CD4-positive, alpha-beta T cell treated with Interleukin-15 for 4 hours (primary cell): ENCODE data around the gene ZNF516.
A peak's percentile ranks its signal among the peaks of the same experiment; 100 is the strongest.

Source experiments
- DNase-seq: peaks from one replicate; pipeline ENCODE4 v3.0.0-alpha.2; 2020; ENCODE audit warnings: low spot score

The ZNF516 gene

DNA sequence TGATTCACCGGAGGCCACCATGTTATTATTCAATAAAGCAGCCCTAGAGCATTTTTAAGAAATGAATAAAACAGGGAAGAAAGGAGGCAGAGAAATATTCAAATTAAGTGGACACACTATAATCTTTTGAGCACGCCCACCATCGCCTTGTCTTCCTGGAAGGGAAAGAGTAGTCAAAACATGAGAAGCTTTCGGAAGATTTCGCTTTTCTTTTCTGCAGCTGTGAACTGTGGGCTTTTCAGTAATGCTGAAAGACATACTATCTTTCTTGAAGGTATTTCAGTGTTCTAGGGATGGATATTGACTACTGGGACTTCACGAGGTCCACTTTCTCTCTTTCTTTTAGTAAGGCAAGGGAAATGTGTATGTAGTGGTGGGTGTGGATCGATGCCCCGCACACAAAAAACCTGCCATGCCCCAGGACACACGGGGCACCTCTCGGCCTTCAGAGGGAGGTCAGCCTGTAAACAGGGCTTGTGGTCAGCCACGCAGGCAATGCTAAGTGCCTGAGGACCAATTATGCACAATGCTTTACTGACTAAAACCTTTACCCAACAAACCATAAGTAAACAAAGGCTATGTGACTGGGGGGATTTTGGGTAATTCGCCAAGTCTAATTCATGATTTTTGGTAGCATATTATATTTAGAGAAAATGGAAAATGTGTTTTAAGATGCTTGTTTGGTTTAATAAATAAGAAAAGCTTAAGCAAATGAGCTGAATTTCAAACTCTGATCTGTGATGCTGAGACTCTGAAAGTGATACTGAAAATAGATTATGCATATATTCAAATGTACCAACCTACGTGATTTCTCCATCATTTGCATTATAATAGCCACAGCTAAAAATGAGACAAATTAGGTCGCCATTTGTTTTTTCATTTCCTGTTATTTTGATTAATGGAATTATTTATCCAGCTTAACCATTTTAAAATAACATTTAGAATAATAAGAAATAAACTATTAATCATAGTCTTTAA is 130.5 kb downstream of the ZNF516 start:
- DNase-seq: no peak

GRCh38 chr18:76363436-76364120 is 131.5 kb downstream of the ZNF516 start:
- DNase-seq: no peak

DNA sequence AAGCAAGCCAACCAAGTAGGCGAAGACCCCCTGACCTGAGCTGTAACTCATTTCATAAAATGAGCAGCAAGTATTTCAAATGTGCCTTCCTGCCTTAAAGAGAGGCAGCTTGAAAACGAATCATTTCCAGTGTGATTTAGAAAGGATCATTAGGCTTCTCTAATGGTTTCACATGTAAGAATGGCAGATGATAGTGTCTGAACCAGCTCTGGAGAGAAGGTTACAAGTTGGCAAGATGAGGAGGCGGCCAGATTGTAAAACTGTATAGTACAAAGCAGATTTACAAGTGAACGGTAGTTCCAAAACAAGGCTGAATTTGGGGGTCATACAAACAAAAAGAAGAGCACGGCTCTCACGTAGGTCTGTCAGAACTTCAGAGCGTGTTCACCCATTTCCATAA is 132.4 kb downstream of the ZNF516 start:
- DNase-seq: no peak

DNA sequence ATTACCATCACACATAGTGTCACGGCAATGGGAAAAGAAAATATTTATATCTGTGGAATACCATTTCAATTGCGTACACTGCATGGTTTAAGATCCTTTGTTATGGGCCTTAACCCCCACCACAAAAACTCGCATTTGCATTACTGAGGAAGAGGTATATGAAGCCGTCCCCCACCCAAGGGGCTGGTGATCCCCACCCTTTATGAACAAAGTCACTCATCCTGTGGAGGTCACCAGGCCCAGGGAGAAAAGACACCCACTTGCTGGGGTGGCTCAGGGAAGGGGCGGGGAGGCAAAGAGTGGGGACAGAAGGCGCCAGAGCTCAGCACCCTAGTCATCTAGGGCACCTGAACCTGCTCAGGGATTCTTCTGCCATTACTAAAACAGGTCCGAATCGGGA is 133.8 kb downstream of the ZNF516 start:
- no peak for DNase-seq

GRCh38 chr18:76359909-76360308 is 135.1 kb downstream of the ZNF516 start:
- no peak for DNase-seq

DNA sequence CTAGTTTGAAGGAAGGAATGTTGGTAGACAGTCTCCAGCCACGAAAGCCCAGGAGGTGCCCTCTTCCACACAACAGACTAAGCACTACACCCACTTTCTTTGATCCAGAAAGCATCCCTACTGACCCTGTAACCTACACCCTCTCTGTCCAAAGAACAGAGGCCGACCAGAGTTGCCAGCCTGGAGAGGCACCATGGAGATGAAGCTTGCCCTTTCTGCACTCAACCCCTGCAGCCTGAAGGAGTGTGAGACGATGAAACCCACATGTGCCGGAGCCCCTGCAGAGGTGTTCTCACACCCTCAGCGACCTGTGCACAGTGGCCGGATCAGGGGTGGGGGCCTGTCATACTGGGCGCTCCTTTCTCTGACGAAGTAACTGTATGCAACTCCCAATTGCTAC is 136.3 kb downstream of the ZNF516 start:
- DNase-seq: no peak

GRCh38 chr18:76357585-76358260 is 137.3 kb downstream of the ZNF516 start:
- no peak for DNase-seq

- DNase-seq: no peak
These were observed 137.9 kb downstream of the ZNF516 start for GRCh38 chr18:76357174-76357573.

DNA sequence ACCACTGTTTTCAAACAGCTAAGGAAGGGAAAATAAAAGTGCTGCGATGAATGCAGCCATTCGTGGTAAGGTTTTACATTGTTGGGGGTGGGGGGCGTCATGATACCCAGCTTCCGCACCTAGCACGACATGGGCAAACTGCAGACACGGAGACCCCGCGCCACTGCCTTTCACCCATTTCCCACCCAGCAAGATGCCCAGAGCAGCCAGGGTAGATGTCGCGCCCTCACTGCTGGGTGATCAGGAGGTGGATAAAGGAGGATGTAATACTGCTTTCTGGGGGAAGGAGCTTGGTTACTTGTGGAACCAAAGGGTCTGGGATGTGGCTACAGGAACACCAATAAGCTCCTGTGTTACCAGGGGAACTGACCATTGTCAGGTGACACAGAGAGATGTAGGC is 138.4 kb downstream of the ZNF516 start:
- DNase-seq: no peak

- DNase-seq: no peak
These were observed 140.7 kb downstream of the ZNF516 start for GRCh38 chr18:76354348-76354747.

DNA sequence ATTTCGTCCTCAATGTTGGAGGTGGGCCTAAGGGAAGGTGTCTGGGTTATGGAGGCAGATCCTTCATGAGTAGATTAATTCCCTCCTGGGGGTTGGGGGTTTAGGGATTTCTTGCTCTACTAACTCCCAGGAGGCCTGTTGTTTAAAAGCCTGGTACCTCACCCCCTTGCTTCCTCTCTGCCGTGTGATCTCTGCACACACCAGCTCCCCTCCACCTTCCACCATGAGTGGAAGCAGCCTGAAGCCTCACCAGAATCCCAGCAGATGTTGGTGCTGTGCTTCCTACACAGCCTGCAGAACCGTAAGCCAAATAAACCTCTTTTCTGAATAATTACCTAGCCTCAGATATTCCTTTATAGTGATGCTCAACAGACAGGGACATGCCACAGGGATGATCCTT is 141.5 kb downstream of the ZNF516 start:
- DNase-seq: no peak

DNA sequence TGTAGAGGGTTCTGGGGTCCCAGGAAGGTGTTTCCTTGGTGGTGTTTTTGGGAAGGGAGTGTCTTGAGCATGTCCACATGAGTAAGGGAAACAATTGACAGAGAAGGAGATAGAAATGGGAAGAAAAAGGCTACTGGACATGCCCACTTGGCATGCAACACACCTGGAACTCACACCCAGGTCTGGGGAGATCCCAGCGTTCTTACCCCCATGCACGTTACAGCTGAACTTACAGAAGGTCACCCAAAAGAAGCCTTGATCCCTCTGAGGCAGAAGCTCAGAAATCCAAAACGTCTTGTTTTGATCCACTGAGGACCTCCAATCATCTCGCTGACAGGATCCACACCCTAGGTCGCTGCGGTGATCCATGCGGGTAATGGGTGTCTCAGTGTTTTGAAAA is 142.0 kb downstream of the ZNF516 start:
- DNase-seq: no peak

- DNase-seq: no peak
These were observed 143.0 kb downstream of the ZNF516 start for GRCh38 chr18:76351961-76352581.

GRCh38 chr18:76350134-76351025 is 144.7 kb downstream of the ZNF516 start:
- DNase-seq: no peak

DNA sequence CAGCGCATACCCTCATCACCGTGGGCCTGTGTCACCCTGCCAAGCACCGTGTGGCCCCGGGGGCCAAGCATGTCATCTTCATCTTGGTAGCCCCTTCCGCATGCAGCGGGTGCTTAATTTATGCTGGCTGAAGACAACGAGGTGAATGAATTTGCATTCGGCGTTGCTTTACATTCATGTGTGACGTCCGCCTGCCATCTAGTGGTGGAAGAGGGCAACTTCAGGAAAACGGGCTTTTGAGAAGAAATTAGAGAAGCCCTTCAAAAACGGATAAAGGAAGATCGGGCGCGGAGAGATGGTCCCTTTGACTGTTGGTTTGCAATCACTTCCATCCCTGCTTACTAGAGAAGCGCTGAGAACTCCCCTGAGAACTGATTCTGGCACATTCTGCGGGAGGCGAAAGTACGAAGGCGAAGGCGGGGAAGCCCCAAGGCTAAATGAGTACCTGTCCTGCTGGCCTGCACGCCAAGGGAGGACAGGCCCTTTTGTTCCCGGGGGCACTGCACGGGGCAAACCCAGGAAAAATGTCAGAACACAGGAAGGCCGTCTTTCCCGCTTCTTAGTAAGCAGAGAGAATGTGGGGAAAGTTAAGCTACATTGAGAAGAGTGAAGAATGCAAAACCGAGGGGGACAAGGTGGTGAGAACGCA is 145.9 kb downstream of the ZNF516 start:
- DNase-seq: peak; percentile 63

GRCh38 chr18:76348267-76349066 is 146.6 kb downstream of the ZNF516 start:
- DNase-seq: no peak

DNA sequence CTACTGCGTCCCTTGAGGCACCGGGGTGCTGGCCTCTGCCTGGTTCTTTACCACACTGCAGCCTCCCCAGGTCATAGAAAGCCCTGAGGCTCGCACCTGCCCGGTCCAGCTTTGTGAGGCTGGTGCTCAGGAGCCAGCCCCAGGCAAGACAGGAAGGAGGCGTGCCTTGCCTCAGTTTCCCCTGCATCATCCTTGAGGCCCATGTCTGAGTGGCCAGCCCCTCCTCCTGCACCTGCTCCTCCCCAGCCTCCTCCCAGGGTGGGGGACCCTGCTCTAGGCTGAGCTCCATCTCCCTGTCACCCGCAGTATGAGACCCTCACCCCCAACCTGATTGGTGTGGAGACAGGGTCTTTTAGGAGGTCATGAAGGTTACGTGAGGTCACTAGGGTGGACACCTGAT is 147.7 kb downstream of the ZNF516 start:
- no peak for DNase-seq

- no peak for DNase-seq
These were observed 148.4 kb downstream of the ZNF516 start for GRCh38 chr18:76346490-76347130.

DNA sequence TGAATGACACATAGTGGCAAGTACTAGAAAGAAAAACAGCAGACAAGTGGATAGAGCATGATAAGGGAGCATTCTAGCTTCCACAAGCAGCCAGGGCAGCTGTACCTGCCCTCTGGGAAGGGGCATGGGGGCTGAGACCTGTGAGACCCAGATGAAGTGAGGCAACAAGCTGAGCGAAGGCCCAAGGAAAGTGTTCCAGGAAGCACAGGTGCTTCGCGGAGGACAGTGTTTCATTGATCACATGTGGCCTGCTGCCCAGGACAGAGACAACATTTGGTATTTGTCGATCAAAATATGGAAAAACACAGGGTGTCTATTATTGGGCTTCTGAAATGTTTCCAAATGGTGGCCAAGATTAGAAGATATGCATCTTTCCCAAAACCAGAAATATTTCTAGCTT is 149.1 kb downstream of the ZNF516 start:
- no peak for DNase-seq
